ELR (cell line): ENCODE data around the gene GUCY2F.

Experiments used
- DNase-seq: peaks from one replicate; pipeline ENCODE4 v3.0.0-alpha.2; 2015; ENCODE audit warnings: low read depth

The GUCY2F gene

DNA sequence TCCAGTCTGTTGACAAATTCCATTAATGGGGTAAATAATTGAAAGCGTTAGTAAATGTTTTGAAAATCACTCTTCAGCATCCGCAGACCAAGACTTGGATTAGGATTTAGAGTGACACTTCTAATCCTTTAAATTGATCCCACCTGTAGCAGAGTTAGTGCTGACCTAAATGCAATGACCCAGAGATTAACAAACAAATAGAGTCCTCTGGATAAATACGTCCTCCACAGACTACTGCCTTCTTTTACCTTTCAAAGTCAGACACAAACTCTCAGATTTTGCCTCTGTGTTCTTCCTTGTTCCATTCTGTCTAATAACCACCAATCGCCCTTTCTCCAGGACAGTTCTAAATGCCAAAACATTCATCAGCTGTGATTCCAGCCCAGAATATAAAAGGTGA, at the start of gene GUCY2F:
TSS of gene GUCY2F (minus strand) at position 101 of the 400 bp plus-strand sequence. CDS start 6,150 bp downstream, outside the sequence.
- DNase-seq = no peak

DNA sequence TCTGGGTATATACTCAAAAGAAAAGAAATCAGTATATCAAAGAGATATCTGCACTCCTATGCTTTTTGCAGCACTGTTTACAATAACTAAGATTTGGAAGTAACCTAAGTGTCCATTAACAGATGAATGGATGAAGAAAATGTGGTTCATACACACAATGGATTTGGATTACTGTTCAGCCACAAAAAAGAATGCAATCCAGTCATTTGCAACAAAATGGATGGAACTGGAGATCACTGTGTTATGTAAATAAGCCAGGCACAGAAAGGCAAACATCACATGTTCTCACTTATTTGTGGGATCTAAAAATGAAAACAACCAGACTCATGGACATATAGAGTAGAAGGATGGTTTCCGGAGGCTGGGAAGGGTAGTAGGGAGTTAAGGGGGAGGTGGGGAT, 37.1 kb upstream of the GUCY2F start:
- DNase-seq = no peak

DNA sequence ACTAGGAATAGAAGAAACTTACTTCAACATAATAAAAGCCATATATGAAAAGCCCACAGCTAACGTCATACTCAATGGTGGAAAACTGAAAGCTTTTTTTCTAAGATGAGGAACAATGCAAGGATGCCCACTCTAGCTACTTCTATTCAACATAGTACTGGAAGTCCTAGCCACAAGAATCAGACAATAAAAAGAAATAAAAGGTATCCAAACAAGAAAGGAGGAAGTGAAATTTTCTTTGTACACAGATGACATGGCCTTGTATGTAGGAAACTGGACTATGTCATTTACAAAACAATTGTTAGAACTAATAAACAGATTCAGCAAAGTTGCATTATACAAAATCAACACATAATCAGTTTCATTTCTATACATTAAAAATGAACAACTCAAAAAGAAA, 29.2 kb upstream of the GUCY2F start:
- no peak for DNase-seq

DNA sequence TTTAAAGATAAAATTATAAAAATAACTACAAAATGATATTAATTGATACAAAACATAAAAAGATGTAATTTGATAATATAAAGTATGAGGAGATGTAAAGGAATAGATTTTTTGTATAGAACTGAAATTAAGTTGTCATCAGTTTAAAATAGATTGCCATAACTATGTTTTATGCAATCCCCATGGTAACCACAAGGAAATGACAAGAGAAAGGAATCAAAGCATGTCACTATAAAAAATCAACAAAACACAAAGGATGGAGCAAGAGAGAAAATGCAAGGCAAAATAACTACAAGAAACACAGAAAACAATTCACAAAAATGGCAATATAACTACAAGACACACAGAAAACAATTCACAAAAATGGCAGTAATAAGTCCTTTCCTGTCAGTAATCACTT, 27.0 kb upstream of the GUCY2F start:
- DNase-seq = no peak

DNA sequence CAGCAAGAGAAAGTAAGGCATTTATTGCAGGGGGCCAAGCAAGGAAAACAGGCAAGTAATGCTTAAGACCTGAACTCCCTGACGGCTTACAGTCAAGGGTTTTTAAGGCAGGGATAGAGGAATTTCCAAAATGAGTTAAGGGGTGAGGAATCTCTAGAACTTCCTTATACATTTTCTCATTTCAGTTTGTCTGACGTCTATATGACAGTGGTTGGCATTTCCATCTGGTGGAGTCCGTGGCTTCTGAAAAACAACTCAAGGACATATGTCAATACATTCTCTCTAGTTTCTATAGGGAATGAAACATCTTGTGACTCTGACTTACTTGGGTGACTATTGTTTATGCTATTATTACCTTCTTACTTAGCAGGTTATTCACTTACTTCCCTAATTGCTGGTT, 19.3 kb upstream of the GUCY2F start:
- DNase-seq = no peak

DNA sequence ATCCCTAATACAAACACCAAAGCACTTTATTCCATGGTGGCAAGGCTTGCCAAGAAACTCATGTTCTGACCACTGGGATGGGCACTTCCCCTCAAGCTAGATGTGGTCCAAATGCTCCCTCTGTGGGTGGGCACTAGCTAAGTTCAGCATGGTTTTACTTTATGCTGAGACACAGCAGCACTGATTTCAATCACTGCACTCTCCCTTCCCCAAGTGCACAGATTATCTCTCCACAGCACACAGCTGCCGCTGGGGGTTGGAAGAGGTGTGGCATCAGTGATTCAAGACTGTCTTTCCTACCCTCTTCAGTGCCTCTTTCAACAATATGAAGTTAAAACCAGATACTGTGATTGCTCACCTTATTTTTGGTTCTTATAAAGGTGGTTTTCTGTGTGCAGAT, 16.5 kb upstream of the GUCY2F start:
- DNase-seq = no peak

DNA sequence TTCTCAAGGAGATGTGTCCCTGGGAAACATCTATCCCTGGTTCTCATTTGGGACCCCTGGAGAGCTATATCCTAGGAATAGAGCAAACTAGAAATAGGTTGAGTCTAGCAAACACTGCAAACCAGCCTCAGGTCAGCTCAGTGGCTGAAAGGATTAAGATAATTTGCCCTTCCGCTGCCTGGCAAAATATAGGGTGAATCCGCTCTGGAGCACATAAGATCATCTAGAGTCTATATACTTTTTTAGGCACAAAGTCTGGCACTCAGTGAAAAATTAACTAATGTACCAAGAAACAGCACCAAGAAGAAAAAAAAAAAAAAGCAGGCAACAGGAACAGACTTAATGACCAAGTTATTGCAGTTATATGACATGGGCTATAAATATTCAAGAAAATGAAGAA, 7.3 kb upstream of the GUCY2F start:
- DNase-seq = no peak

DNA sequence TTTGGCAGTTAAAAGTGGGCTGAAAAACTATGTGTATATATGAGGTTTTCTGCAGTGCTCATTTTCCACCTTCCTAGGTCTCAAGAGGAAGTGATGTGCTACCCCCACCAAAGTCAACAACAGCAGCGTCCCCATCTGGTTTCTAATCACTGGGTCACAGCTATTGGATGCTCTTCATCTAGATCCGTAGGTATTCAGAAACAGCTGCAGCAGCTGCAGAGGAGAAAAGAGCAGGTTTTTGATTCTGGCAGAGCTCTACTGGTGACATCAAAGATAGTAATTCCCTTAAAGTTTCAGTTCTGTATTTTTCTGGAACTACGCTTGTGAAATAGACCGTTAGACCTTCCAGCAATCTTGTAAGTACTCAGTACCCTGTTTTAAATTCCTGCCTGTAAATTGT, 5.8 kb upstream of the GUCY2F start:
- no peak for DNase-seq

DNA sequence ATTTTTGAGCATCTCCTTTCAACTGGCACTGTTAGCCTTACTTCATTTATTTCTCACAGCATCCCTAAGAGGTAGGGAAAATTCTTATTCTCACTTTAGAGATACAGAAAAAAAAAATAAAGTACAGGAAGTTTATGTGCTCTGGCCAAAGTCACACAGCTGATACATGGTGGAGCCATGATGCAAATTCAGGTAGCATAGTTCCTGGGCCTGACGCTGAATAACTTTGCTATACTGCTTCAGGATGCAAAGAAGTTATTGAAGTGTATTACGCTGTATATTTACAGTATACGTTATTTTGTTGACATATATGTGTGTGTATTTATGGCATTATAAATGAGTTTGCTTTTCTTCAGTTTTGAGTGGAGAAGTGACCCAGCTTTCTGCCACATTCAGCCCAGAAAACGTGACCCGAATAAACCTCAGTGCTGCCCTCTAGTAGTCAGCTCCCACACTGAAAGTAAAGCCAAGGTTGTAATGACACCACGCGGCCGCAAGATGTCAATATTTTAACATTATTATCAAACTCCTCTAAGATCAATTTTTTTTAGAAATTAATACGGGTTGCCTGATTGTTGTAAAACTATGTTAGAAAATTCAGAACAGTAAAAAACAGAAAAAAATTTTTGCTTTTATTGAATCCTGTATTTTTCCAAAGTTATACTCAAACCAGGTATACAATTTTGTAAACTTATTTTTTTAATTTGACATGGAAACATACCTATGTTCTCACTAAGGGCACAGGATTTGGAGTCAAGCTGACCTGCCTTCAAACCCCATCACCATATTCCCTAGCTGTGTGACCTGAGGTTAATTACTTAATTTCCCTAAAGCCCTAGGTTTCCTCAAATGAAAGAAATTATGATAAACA, 3.8 kb upstream of the GUCY2F start:
- DNase-seq = peak; percentile 70

DNA sequence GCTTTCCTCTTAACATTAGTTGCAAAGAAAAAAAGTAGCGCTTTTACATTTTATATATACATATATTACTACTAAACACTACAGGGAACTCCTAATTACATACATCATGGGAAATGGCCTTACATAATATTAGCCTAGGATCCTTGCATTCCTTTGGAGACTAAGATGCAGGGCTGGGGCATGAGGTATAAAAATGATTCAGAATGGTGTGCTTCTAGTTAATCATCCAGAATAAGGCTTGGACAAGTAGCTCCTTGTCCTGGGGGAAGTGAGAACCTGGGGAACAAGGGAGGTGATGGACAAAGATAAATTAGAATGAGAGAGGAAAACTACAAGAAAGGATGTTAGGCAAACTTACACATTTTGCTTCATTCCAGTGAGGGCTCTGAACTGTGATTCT, 3.0 kb upstream of the GUCY2F start:
- no peak for DNase-seq

DNA sequence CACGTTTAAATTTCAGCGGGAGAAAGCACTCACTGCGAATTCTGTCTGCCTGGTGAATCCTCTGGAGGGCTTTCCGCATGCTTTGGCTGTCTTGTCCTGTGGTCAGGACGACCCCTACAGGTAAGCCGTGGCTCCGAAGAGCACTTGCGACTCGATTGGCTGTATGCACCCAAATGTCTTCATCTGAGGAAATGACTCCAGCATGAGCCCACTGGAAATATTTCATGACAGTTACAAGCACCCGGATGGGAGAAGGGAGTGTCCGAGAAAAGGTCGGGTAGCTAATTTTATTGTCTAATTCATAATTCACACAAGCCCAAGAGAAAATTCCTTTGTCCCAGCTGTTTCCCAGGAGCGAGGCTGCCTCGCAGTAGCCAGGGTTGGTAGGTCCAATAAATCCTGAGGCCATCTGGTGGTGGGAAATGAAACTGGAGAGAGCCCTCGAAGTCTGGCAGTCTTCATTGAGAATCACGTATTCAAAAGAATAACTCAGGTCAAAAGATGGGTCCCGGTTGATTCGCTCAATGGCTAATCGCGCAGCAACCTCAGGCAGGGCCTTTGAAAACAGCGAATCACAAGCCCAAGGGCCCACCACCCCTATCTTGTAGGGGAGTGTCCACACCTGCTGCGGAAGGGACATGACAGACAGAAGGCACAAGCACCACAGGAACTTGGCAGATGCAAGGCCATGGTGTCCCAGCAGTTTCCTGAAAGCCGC, 6.6 kb downstream of the GUCY2F start:
- peak; percentile 53 for DNase-seq

DNA sequence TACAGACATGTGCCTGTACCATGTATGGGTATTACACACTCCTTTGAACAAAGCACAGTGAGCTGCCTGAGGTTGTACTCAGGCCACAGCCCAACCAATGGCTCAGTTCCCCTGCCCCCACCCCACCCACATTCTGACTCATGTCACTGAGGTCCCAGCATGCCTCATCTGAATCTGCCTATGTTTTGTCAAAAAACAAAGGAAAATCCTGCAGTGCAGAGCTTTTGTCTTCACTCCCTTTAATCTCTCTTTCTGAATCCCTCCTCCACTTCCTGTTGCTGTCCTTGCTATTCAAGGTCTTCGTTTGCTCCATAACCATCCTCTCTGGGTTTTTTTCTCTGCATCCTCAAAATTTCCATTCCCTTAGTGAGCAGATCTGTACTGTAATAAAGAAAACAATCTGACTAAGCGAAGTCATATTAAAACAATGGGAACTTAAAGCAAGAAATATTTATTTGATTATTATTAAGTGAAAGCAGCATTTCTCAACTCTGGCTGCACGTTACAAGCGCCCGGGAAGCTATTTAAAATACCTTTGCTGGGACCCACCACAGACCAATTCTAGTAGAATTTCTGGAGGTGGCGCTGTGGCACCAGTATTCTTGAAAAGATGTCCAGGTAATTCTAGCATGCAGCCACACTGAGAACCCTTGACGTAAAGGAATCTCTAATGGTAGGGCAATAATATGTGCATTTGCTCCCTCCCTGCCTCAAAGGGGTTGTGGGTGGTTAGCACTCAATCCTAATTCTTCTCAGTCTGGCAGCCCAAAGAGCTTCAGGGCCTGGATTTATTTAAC, 8.7 kb downstream of the GUCY2F start:
- peak; percentile 28 for DNase-seq

DNA sequence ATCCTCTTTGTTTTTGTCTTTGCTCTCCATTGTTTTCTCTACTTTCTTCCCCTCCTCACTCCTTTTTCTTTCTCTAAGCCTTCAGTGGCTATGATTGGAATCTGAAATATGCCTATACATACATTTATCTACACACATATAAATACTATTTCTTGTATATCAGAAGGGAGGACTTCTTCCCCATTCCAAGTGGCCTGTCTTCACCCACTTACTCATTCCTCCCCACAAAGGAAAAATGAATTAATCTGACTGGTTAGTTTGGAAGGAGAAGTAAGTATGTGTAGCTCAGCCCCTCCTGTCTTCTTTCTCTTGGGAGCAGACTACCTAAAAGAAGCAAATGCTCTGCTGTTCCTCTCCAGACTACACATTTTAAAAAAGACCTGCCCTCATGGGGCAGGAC, 17.7 kb downstream of the GUCY2F start:
- DNase-seq = no peak

DNA sequence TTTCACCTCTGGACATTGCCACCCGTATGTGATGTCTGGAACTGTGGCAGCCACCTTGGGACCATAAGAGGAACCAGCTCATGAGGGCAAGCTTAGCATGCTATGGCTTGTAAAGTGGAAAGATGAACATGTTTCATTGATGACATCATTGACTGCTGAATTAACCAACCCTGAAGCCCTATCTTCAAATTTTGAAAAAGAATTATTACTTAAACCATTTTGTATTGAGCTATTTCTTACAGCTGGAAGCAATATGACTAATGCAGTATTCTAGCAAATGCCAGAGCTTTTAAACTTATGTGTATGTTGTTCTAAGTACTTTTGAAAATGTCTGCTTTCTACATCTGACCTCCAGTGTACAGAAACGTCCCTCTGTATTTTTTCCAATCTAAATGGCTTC, 18.1 kb downstream of the GUCY2F start:
- no peak for DNase-seq

DNA sequence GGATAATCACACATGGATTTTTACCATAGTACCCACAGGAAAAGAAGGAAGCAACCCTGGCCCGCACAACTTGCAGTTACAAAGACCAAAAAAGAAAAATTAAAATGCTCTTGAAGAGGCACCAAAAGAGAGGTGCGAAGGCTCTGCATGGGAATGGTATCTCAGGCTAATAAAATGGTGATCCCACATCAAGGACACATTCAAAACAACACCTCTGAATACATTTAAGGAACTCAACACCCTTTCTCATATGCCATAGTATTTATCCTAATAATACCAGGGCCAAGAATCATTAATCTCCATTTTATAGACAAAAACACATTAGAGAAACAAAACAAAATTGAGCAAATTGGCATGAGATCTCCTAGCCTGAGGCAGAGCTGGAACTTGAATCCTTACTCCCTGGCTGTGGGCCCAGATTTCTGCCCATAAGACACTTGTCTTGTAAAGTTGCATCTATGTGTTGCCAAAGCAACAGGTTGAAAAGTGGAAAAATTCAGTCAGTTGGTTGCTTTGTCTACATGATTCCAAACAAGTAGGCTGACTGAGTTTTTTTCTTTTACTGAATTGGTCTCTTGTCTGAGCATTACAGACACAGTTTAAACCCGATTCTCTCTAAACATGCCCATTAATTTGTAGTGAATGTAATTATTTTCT, 33.5 kb downstream of the GUCY2F start:
- no peak for DNase-seq

DNA sequence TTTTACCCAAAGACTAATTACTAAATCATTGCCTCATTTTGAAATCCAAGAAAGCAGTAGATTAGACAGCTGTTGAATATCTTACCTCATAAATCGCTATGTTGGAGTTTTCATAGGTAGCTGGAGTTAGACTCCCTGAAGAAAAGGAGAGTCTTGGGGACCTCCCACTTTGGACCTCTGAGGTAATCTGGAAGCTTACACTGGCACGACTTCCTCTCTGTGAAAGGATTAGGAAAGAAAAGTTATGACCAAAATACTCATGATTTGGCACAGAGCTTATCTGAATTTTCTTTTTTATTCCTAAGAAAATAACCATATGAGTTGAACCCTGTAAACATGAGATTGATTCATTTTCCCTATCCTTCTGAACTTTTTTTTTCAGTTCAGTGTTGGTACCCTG, 40.6 kb downstream of the GUCY2F start:
- no peak for DNase-seq

DNA sequence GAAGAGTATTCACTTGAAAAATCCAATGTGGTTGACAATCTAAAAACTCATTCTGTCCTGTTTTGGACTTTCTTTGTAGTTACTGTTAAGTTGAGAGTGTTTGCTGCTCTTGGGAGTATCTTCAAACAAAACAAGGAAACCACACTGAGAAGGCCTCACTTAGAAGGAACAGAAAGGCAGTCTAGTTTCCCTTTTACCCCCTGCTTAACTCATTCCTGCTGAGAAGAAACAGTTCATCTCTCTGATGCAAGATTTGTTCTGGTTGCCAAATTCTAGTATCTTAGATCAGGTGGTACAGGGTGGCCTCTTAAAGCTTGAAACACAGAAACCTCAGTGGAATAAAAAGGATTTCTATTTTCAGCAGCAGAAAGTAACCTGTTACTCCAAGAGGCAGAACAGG, 41.4 kb downstream of the GUCY2F start:
- no peak for DNase-seq

DNA sequence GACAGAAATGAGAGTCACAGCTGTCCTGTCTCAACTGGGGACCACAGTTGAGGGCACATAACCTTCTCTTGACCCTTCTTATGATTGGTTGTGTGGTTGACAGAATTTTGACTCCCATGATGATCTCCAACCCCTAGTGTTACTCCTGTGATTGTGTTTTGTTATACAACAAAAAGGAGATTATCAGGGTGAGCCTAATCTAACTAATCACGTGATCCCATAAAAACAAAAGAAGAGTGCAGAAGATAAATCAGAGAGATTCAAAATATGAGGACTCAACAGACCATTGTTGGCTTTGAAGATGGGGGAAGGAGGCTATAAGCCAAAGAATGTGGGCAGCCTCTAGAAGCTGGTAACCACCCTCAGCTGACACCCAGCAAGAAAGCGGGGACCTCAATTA, 72.7 kb downstream of the GUCY2F start:
- no peak for DNase-seq

DNA sequence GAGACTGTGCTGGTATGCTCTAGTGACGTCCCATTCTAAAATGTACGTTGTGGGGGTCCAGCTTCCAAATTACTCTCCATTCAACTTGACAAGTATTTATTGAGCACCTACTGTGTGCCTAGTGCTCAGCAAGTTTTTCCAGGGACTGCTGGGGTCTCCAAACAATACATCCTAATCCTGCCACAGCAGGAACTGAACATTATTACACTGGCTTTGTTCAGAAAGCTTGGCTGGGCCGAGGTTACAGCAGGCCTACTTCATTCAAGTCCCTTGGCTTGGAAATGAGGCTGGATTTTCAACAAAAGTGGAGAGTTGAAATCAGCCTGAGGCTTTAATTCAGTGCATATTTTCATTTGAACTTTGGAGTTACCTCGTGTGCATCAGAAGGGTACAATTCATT, 78.0 kb downstream of the GUCY2F start:
- DNase-seq = no peak

DNA sequence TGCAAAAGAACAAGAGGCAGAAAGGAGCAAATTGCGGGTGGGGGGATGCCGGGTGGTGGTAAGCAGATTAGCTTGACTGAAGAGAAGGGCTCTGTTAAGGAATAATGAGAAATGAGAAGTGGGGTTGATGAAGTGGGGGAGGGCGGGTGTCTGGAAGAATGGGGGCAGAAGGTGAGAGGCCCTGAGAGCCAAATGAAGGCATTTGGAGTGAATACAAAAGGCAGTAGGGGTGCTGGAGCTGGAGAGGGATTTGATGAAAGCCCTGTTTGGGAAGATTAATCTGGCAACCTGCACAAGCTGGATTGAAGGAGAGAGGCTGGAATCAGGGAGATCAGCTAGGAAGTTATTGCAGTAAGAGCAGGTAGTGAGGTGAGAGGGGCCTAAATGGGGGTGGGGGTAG, 82.1 kb downstream of the GUCY2F start:
- no peak for DNase-seq

DNA sequence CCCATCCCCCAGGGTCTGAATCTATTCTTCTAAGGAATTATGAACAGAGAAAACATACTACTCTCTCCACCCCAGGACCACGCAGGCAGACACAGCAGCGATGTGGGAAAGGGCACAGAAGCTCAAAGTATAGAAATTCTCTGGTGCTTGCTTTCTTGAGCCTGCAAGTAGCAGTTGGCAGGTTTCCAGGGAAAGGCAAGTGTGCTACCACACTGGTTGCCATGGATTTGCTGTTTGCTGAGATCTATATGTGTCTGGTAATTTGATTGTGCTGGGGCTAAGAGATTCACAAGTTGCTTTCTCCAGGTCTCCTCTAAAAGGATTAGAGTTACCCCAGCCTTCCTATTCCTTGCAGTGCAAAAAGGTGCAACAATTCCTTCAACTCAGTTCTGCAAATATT, 83.1 kb downstream of the GUCY2F start:
- DNase-seq = no peak

DNA sequence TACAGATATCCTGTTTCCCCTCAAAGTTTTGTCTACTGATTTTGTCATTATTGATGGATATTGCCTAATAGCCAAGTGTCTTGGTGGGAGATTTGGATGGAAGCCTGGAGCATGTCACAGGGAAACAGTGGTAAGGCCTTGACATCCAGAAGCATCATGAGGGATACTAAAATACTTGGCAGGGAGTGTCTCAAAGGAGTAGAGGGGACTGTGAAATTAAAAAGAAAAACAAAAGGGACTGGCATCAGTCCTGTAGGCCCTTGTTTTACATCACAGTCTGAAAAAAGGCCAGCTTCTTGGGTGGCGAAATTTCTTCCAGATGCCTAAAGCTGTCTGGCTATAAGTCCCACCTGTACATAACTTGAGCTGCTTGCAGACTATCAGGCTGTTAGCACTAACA, 83.8 kb downstream of the GUCY2F start:
- no peak for DNase-seq
